ENCODE measurements around the gene PTPRM. TPM values are rescaled to one million over a fixed set of nuclear protein-coding genes. Genes with fewer than 3 reads are reported as not detected.

PTPRM gene
- total RNA-seq, 2 experiments from 2014 or later = 2.1 to 3.0 TPM

DNA sequence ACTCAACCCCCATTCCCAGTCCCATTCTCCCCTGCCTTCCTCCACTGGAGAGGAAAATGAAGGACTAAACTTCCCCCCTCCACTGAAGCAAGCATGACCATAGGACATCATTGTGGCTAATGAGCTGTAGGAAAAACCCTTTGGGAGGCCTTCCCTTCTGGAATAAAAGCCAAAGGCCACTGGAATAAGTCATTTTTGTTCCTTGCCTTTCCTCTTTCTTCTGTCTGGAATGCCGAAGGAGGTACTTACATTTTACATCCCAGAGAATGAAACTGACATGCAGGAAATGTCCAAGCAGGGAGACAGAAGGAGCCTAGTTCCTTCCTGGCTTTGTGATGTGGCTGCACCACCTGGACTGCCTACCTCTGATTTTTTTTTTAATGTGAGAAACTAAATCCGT lies 9.1 kb upstream of the PTPRM start:
- no peak for ATAC-seq
- Mint-ChIP-seq H3K27ac (no peak overlapping the region), H3K27me3 (peaks cover 8% of the 10 kb centered on the region), H3K4me3 (no peak overlapping the region), H3K4me1 (ENCODE audit: low read depth) (no peaks in the 10 kb centered on the region), H3K36me3 (ENCODE audit: low read depth) (no peaks in the 10 kb centered on the region), H3K9me3 (no peaks in the 10 kb centered on the region)
- intact Hi-C loops (cut with micrococcal nuclease) = no loop called here
- DNase-seq = no peak
- TF ChIP-seq CTCF (IDR thresholded peaks at IDR 0.05) = no peak
- ChIA-PET POLR2A (no interaction called here), CTCF (interaction anchor here (1.3 kb wide), 1 partner anchor 9 kb away, joined by 5 read pairs; the partner anchor contains the start of gene PTPRM)

DNA sequence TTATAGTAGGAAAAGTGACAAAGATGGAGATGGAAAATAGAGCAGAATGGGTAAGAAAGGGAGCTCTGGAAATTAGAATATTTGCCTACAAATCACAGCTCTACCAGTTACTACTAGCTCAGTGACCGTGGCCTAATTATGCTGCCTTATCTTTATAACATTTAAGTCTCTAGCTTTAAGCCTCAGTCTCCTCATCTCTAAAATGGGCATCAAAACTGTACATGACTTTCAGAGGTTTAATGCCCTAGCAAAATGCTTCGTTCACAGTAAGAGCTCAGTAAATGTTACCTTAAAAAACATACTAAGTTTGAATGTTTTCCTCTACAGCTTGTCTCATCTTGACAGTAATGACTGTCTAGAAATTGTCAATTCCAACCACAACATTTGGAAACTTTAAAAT lies 8.3 kb upstream of the PTPRM start:
- ChIA-PET CTCF (interaction anchor here (1.3 kb wide), 1 partner anchor 8 kb away, joined by 5 read pairs; the partner anchor contains the start of gene PTPRM), POLR2A (no interaction called here)
- H3K27me3 Mint-ChIP-seq = peaks cover 11% of the 10 kb centered on the region
- H3K27ac Mint-ChIP-seq = no peak overlapping the region
- H3K9me3 Mint-ChIP-seq = no peaks in the 10 kb centered on the region
- no peak overlapping the region for H3K4me3 Mint-ChIP-seq
- no peak for DNase-seq
- TF ChIP-seq CTCF (IDR thresholded peaks at IDR 0.05) = no peak
- no peaks in the 10 kb centered on the region for H3K36me3 Mint-ChIP-seq (ENCODE audit: low read depth)
- no peak for ATAC-seq
- H3K4me1 Mint-ChIP-seq (ENCODE audit: low read depth) = no peaks in the 10 kb centered on the region
- intact Hi-C loops (cut with micrococcal nuclease) = no loop called here

- peaks cover 18% of the 10 kb centered on the region for H3K27me3 Mint-ChIP-seq
- no peak for DNase-seq
- intact Hi-C loops (cut with micrococcal nuclease) = no loop called here
- TF ChIP-seq CTCF (IDR thresholded peaks at IDR 0.05) = no peak
- no peak for ATAC-seq
- CTCF ChIA-PET = no interaction called here
- H3K27ac Mint-ChIP-seq = no peak overlapping the region
- H3K4me1 Mint-ChIP-seq (ENCODE audit: low read depth) = no peaks in the 10 kb centered on the region
- POLR2A ChIA-PET = no interaction called here
- H3K36me3 Mint-ChIP-seq (ENCODE audit: low read depth) = no peaks in the 10 kb centered on the region
- no peak overlapping the region for H3K4me3 Mint-ChIP-seq
- H3K9me3 Mint-ChIP-seq = no peaks in the 10 kb centered on the region
These were observed 7.3 kb upstream of the PTPRM start for GRCh38 chr18:7559709-7560319.

GRCh38 chr18:7561909-7562460 lies 5.1 kb upstream of the PTPRM start:
- no peak overlapping the region for H3K4me3 Mint-ChIP-seq
- TF ChIP-seq CTCF (IDR thresholded peaks at IDR 0.05) = no peak
- H3K27me3 Mint-ChIP-seq = peaks cover 32% of the 10 kb centered on the region
- no peaks in the 10 kb centered on the region for H3K4me1 Mint-ChIP-seq (ENCODE audit: low read depth)
- H3K36me3 Mint-ChIP-seq (ENCODE audit: low read depth) = no peaks in the 10 kb centered on the region
- CTCF ChIA-PET = no interaction called here
- POLR2A ChIA-PET = no interaction called here
- no peak for ATAC-seq
- intact Hi-C loops (cut with micrococcal nuclease) = no loop called here
- H3K27ac Mint-ChIP-seq = no peak overlapping the region
- H3K9me3 Mint-ChIP-seq = no peaks in the 10 kb centered on the region
- no peak for DNase-seq

GRCh38 chr18:7562491-7562890 lies 4.6 kb upstream of the PTPRM start:
- Mint-ChIP-seq H3K27me3 (peaks cover 32% of the 10 kb centered on the region), H3K27ac (no peak overlapping the region), H3K4me1 (ENCODE audit: low read depth) (no peaks in the 10 kb centered on the region), H3K36me3 (ENCODE audit: low read depth) (no peaks in the 10 kb centered on the region), H3K9me3 (no peaks in the 10 kb centered on the region), H3K4me3 (no peak overlapping the region)
- ChIA-PET POLR2A (no interaction called here), CTCF (no interaction called here)
- ATAC-seq (no peak), DNase-seq (no peak)
- TF ChIP-seq CTCF (IDR thresholded peaks at IDR 0.05) = no peak
- intact Hi-C loops (cut with micrococcal nuclease) = no loop called here

All from activated CD8-positive, alpha-beta T cell treated with anti-CD3 and anti-CD28 coated beads for 36 hours (primary cell).